IMR-90 (cell line): Measurements from ENCODE around the gene IQGAP2. TPM values are rescaled to one million over a fixed set of nuclear protein-coding genes. Genes with fewer than 3 reads are reported as not detected.

Source experiments
- ATAC-seq: fragments of 200-7000 bp; cut with Tn5 transposase; 2 replicates; pipeline ENCODE4 v1.9.1; 2020; ENCODE audit warnings: low read depth, mild to moderate bottlenecking, moderate library complexity
- BruUV-seq: library from RNA; stranded (reverse); fragments of 400-500 nt; replicated peaks from 2 replicates; lab custom pipeline; 2021; lab: Mats Ljungman, UMichigan
- CTCF ChIA-PET: fragments of 300-600 bp; formaldehyde crosslinking; extraction: SDS; loops from one replicate; lab custom pipeline; 2021; ENCODE audit warnings: antibody characterized with exemption; lab: Yijun Ruan, JAX
- POLR2A ChIA-PET: fragments of 300-600 bp; sonication (Branson Sonifier 250); formaldehyde crosslinking; loops from one replicate; lab custom pipeline; 2022; ENCODE audit warnings: antibody characterized with exemption; ENCODE audit not compliant: unreplicated experiment; lab: Charles Lee
- DNase-seq: peaks from one replicate; pipeline ENCODE4 v3.0.0; 2013
- H2AFZ ChIP-seq: replicated peaks from 2 replicates; pipeline ENCODE3; 2013; ENCODE audit warnings: low read length, mild to moderate bottlenecking; ENCODE audit not compliant: poor library complexity
- H2AK5ac ChIP-seq: 2 replicates; pipeline ENCODE4 v1.6.1; 2013; ENCODE audit warnings: low read depth, low read length, inconsistent platforms
- H2AK9ac ChIP-seq: replicated peaks from 2 replicates; pipeline ENCODE3; 2013; ENCODE audit warnings: mild to moderate bottlenecking, low read depth, low read length, moderate library complexity; ENCODE audit not compliant: poor library complexity
- H2BK120ac ChIP-seq: 2 replicates; pipeline ENCODE4 v1.6.1; 2013; ENCODE audit warnings: low read depth, low read length, inconsistent platforms
- H2BK15ac ChIP-seq: 3 replicates; pipeline ENCODE4 v1.6.1; 2013; ENCODE audit warnings: low read depth, low read length, inconsistent platforms
- H2BK20ac ChIP-seq: 2 replicates; pipeline ENCODE4 v1.6.1; 2013; ENCODE audit warnings: low read depth, mild to moderate bottlenecking, inconsistent platforms, low read length, moderate library complexity
- H2BK5ac ChIP-seq: 2 replicates; pipeline ENCODE4 v1.6.1; 2013; ENCODE audit warnings: mild to moderate bottlenecking, low read depth, low read length, inconsistent platforms; ENCODE audit not compliant: poor library complexity, severe bottlenecking
- H3K14ac ChIP-seq: replicated peaks from 2 replicates; pipeline ENCODE4 v1.6.1; 2013; ENCODE audit warnings: low read depth, low read length, inconsistent platforms
- H3K18ac ChIP-seq: 2 replicates; pipeline ENCODE4 v1.6.1; 2013; ENCODE audit warnings: low read depth, low read length, control low read depth
- H3K23ac ChIP-seq: 2 replicates; pipeline ENCODE4 v1.6.1; 2013; ENCODE audit warnings: low read depth, low read length, inconsistent platforms
- H3K27ac ChIP-seq: 2 replicates; pipeline ENCODE4 v1.5.1; 2013; ENCODE audit warnings: mild to moderate bottlenecking, control low read depth, low read length; ENCODE audit not compliant: insufficient read depth
- H3K27me3 ChIP-seq: 2 replicates; pipeline ENCODE4 v1.6.1; 2013; ENCODE audit warnings: low read length; ENCODE audit not compliant: control insufficient read depth, insufficient read depth
- H3K36me3 ChIP-seq: 2 replicates; pipeline ENCODE4 v1.6.1; 2013; ENCODE audit warnings: low read length, mixed read lengths; ENCODE audit not compliant: control insufficient read depth, insufficient read depth
- H3K4ac ChIP-seq: 2 replicates; pipeline ENCODE4 v1.6.1; 2013; ENCODE audit warnings: low read depth, low read length, inconsistent platforms
- H3K4me1 ChIP-seq: 2 replicates; pipeline ENCODE4 v1.6.1; 2013; ENCODE audit warnings: low read length, mixed read lengths; ENCODE audit not compliant: control insufficient read depth, insufficient read depth
- H3K4me2 ChIP-seq: 2 replicates; pipeline ENCODE4 v1.6.1; 2013; ENCODE audit warnings: low read depth, mild to moderate bottlenecking, control low read depth, low read length, moderate library complexity
- H3K4me3 ChIP-seq: 2 replicates; pipeline ENCODE4 v1.5.1; 2013; ENCODE audit warnings: low read depth, mild to moderate bottlenecking, control low read depth, low read length, moderate library complexity; ENCODE audit not compliant: insufficient read depth
- H3K56ac ChIP-seq: 2 replicates; pipeline ENCODE4 v1.6.1; 2013; ENCODE audit warnings: low read length, inconsistent platforms; ENCODE audit not compliant: insufficient read depth; ENCODE audit errors: extremely low read depth
- H3K79me1 ChIP-seq, 2 experiments: 2 replicates each; pipeline ENCODE4 v1.6.1; 2013; ENCODE audit warnings: low read length in 2 of 2, inconsistent platforms in 1 of 2, low read depth in 1 of 2
- H3K9ac ChIP-seq: 2 replicates; pipeline ENCODE4 v1.6.1; 2013; ENCODE audit warnings: low read depth, low read length, control low read depth
- H3K9me1 ChIP-seq: 2 replicates; pipeline ENCODE4 v1.6.1; 2013; ENCODE audit warnings: low read length, inconsistent platforms; ENCODE audit not compliant: insufficient read depth
- H3K9me3 ChIP-seq: 2 replicates; pipeline ENCODE4 v1.6.1; 2013; ENCODE audit warnings: low read length; ENCODE audit not compliant: control insufficient read depth, insufficient read depth
- H4K20me1 ChIP-seq: 2 replicates; pipeline ENCODE4 v1.6.1; 2013; ENCODE audit warnings: low read length, inconsistent platforms; ENCODE audit not compliant: insufficient read depth
- H4K5ac ChIP-seq: 2 replicates; pipeline ENCODE4 v1.6.1; 2013; ENCODE audit warnings: mild to moderate bottlenecking, low read depth, low read length, control low read depth
- H4K8ac ChIP-seq, 2 experiments: 2 replicates each; pipeline ENCODE4 v1.6.1; 2013; ENCODE audit warnings: low read depth in 2 of 2, low read length in 2 of 2, control low read depth in 1 of 2, inconsistent platforms in 1 of 2
- H4K91ac ChIP-seq: 2 replicates; pipeline ENCODE4 v1.6.1; 2013; ENCODE audit warnings: low read depth, low read length, inconsistent platforms; ENCODE audit not compliant: insufficient read depth
- CEBPB ChIP-seq: IDR thresholded peaks from 2 replicates; pipeline ENCODE4 v1.6.1; 2012; ENCODE audit warnings: low read depth, low read length, improper control_type of control experiment
- CHD1 ChIP-seq: IDR thresholded peaks from 2 replicates; pipeline ENCODE4 v1.6.1; 2012; ENCODE audit warnings: low read depth, low read length, improper control_type of control experiment
- CTCF ChIP-seq: conservative IDR thresholded peaks from 2 replicates; pipeline ENCODE4 v1.5.1; 2012; ENCODE audit warnings: mild to moderate bottlenecking, low read depth, low read length, improper control_type of control experiment
- ELK1 ChIP-seq: fragments of 150-350 bp; IDR thresholded peaks from 2 replicates; pipeline ENCODE4 v1.6.1; 2016; ENCODE audit warnings: low read depth, mild to moderate bottlenecking, low read length, moderate library complexity, borderline replicate concordance
- FOS ChIP-seq: fragments of 150-350 bp; IDR thresholded peaks from 2 replicates; pipeline ENCODE4 v1.6.1; 2016; ENCODE audit warnings: low read depth, low read length
- MAFK ChIP-seq: IDR thresholded peaks from 2 replicates; pipeline ENCODE4 v1.6.1; 2012; ENCODE audit warnings: low read depth, low read length, improper control_type of control experiment
- MAZ ChIP-seq: IDR thresholded peaks from 2 replicates; pipeline ENCODE4 v1.6.1; 2012; ENCODE audit warnings: low read depth, mild to moderate bottlenecking, low read length, improper control_type of control experiment, moderate library complexity, borderline replicate concordance
- MXI1 ChIP-seq: IDR thresholded peaks from 2 replicates; pipeline ENCODE4 v1.6.1; 2012; ENCODE audit warnings: low read depth, mild to moderate bottlenecking, low read length, moderate library complexity, borderline replicate concordance
- NFE2L2 ChIP-seq: fragments of 150-350 bp; IDR thresholded peaks from 2 replicates; pipeline ENCODE4 v1.6.1; 2016; ENCODE audit warnings: low read depth, mild to moderate bottlenecking, low read length
- POLR2A ChIP-seq: IDR thresholded peaks from 2 replicates; pipeline ENCODE4 v1.6.1; 2012; ENCODE audit warnings: mild to moderate bottlenecking, low read depth, low read length
- RAD21 ChIP-seq: IDR thresholded peaks from 2 replicates; pipeline ENCODE4 v1.6.1; 2012; ENCODE audit warnings: low read length, improper control_type of control experiment
- RCOR1 ChIP-seq: IDR thresholded peaks from 2 replicates; pipeline ENCODE4 v1.6.1; 2012; ENCODE audit warnings: mild to moderate bottlenecking, low read length, improper control_type of control experiment; ENCODE audit not compliant: insufficient replicate concordance
- RFX5 ChIP-seq: IDR thresholded peaks from 2 replicates; pipeline ENCODE4 v1.8.0; 2012; ENCODE audit warnings: low read depth, mild to moderate bottlenecking, low read length, moderate library complexity
- USF2 ChIP-seq: fragments of 150-350 bp; IDR thresholded peaks from 2 replicates; pipeline ENCODE4 v1.6.1; 2017; ENCODE audit warnings: mild to moderate bottlenecking, antibody characterized with exemption, low read length, low read depth
- WGBS, 2 experiments: methylation state at CpG; one replicate each; pipeline versions ENCODE4 v1.1.5 to v1.1.7; 2013; ENCODE audit warnings: missing lambda C conversion rate in 2 of 2; ENCODE audit not compliant: insufficient read length in 1 of 2; ENCODE audit errors: extremely low coverage in 2 of 2; 5-methylcytosine and 5-hydroxymethylcytosine counted together
- dilution Hi-C: fragments of 300-500 bp; cut with HindIII; formaldehyde crosslinking; loops from one replicate; pipeline ENCODE4 v1.14.3; 2018; ENCODE audit warnings: low sequenced_read_pairs; ENCODE audit not compliant: unreplicated experiment
- in situ Hi-C: fragments of 300-500 bp; cut with MboI; formaldehyde crosslinking; loops from 3 replicates; pipeline ENCODE4 v1.14.3; 2019; ENCODE audit warnings: low sequenced_read_pairs, inconsistent platforms, mixed read lengths
- intact Hi-C: fragments of 100-400 bp; cut with micrococcal nuclease; formaldehyde crosslinking; loops from 2 replicates; pipeline ENCODE4 v1.10.0; 2022
- polyA plus RNA-seq, 3 experiments: library from polyadenylated mRNA; depleted of rRNA; stranded (reverse); fragments of >200 nt; gene quantifications; 2 replicates each; pipeline ENCODE4 v1.2.3, GENCODE V29; 2012; ENCODE audit warnings: low replicate concordance in 1 of 3
- total RNA-seq: library from RNA; depleted of rRNA; stranded (reverse); fragments of >200 nt; gene quantifications from 2 replicates; pipeline ENCODE4 v1.2.3, GENCODE V29; 2012

Gene IQGAP2
- total and polyA plus RNA-seq, 2 of the 4 experiments (the other 2 are of a cell fraction), result 0.21 to 0.36 TPM

- dilution Hi-C loops, result no loop called here
- ChIA-PET POLR2A (no interaction called here), CTCF (no interaction called here)
- Histone ChIP-seq H3K9ac (no peak overlapping the region), H3K18ac (no peak overlapping the region), H3K9me1 (peaks cover 9% of the 10 kb centered on the region), H3K27ac (no peak overlapping the region), H3K23ac (peak overlapping the region; percentile 54; the same call in 1 of the 2 replicates), H3K36me3 (peaks cover 7% of the 10 kb centered on the region), H4K8ac (0 out of 4 replicates have a peak overlapping the region, but pooled peaks of 1 of the 2 experiments have one; percentile 13), H4K91ac (peak overlapping the region; percentile 19; the same call in 1 of the 2 replicates), H3K4ac (peak overlapping the region; percentile 54; the same call in 1 of the 2 replicates), H2BK15ac (no peak overlapping the region), H3K4me3 (no peak overlapping the region), H3K4me2 (no peak overlapping the region), H3K14ac (0 out of 2 replicates have a peak overlapping the region, but pooled peaks have one; percentile 20), H3K56ac (no peak overlapping the region; the same call in 1 of the 2 replicates), H3K9me3 (no peaks in the 10 kb centered on the region), H2BK120ac (peak overlapping the region; percentile 32), H3K79me1 (peaks cover 6 to 27% of the 10 kb centered on the region in 2 experiments; a peak in 3 of 4 replicates), H2BK20ac (no peak overlapping the region), H4K20me1 (no peaks in the 10 kb centered on the region), H2BK5ac (no peak overlapping the region), H4K5ac (no peak overlapping the region), H2AK9ac (no peak overlapping the region), H3K4me1 (peaks cover 10% of the 10 kb centered on the region; the same call in 1 of the 2 replicates), H3K27me3 (no peaks in the 10 kb centered on the region), H2AK5ac (0 out of 2 replicates have a peak overlapping the region, but pooled peaks have one; percentile 13), H2AFZ (no peak overlapping the region)
- DNase-seq (no peak), ATAC-seq (no peak)
- intact Hi-C loops, result loop anchor here (5.0 kb wide), 1 partner anchor 97 kb away; the partner anchor contains the start of gene F2R
- 96% methylated on average over 4 of the region's 5 CpGs; no CpG with 5 or more reads in 1 of the 2 experiments for WGBS, 2 experiments
- no TSS peak for BruUV-seq
- no peak for TF ChIP-seq POLR2A
- TF ChIP-seq RCOR1, result no peak
- no peak for TF ChIP-seq ELK1
- no peak for TF ChIP-seq USF2
- TF ChIP-seq CTCF, result no peak
- TF ChIP-seq NFE2L2, result no peak
- TF ChIP-seq FOS, result no peak
- TF ChIP-seq CHD1, result no peak
- TF ChIP-seq MXI1, result no peak
- TF ChIP-seq RAD21, result no peak
- no peak for TF ChIP-seq RFX5
- no peak for TF ChIP-seq MAZ
- no peak for TF ChIP-seq CEBPB
- TF ChIP-seq MAFK, result no peak
- in situ Hi-C loops, result no loop called here
Measured at GRCh38 chr5:76620166-76620565, 217.1 kb downstream of the IQGAP2 start.
